Measurements from ENCODE around the gene LYZL1. TPM values are rescaled to one million over a fixed set of nuclear protein-coding genes. Genes with fewer than 3 reads are reported as not detected.

Gene LYZL1
- total RNA-seq, 3 donors from 2014 or later = not detected

DNA sequence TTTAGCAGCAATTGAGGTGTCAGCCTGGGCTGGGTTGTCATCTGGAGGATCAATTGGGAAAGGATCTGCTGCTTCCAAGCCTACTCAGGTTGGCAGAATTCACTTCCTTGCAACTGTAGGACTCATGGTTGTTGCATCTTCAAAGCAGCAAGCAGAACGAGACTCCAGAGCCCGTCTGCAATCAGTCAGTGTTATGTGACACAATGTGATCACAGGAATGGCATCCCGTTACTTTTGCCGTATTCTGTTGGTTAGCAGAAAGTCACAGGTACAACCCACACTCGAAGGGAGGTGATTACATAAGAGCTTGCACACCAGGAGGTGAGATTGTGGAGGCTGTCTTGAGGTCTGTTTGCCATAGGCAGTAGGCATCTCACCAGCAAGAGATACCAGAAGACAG is 15.4 kb upstream of the LYZL1 start:
- H3K4me1 ChIP-seq (ENCODE audit: low read depth) = no peaks in the 10 kb centered on the region
- no peak overlapping the region for H3K4me3 ChIP-seq
- DNase-seq (no peak), ATAC-seq (no peak)
- no peaks in the 10 kb centered on the region for H3K9me3 ChIP-seq
- intact Hi-C loops (cut with DNase I, micrococcal nuclease) = no loop called here
- TF ChIP-seq, protein P1, sequence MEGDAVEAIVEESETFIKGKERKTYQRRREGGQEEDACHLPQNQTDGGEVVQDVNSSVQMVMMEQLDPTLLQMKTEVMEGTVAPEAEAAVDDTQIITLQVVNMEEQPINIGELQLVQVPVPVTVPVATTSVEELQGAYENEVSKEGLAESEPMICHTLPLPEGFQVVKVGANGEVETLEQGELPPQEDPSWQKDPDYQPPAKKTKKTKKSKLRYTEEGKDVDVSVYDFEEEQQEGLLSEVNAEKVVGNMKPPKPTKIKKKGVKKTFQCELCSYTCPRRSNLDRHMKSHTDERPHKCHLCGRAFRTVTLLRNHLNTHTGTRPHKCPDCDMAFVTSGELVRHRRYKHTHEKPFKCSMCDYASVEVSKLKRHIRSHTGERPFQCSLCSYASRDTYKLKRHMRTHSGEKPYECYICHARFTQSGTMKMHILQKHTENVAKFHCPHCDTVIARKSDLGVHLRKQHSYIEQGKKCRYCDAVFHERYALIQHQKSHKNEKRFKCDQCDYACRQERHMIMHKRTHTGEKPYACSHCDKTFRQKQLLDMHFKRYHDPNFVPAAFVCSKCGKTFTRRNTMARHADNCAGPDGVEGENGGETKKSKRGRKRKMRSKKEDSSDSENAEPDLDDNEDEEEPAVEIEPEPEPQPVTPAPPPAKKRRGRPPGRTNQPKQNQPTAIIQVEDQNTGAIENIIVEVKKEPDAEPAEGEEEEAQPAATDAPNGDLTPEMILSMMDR (IDR thresholded peaks at IDR 0.05) = no peak
- H3K36me3 ChIP-seq (ENCODE audit: low read depth) = no peaks in the 10 kb centered on the region

DNA sequence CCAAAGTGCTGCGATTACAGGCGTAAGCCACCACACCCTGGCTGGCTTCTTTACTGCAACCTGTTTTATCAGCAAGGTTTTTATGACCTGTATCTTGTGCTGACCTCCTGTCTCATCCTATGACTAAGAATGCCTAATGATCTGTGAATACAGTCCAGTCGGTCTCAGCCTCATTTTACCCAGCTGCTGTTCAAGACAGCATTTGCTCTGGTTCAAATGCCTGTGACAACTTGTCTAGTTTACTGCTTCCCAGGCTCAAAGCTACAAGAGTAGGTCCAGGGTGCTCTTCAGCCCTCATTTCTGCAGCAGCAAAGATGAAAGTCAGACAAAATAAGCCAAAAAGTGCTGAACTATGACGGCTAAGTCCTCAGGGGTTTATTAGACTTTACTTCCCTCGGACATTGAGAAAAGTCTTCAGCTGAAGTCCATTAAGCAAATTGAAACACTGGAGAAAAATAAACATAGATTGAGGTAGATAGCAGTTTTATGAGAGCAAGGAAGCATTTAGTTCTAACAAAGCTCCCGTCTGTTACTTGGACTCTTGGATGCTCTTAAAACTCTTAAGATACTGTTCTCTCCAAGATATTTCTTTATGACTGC is 12.5 kb upstream of the LYZL1 start:
- Histone ChIP-seq H3K9me3 (no peaks in the 10 kb centered on the region), H3K36me3 (ENCODE audit: low read depth) (no peaks in the 10 kb centered on the region), H3K4me1 (ENCODE audit: low read depth) (no peaks in the 10 kb centered on the region), H3K4me3 (no peak overlapping the region)
- intact Hi-C loops (cut with DNase I, micrococcal nuclease) = no loop called here
- DNase-seq = no peak
- TF ChIP-seq, protein P1 (IDR thresholded peaks at IDR 0.05) = no peak
- no peak for ATAC-seq

GRCh38 chr10:29277296-29277695 is 11.6 kb upstream of the LYZL1 start:
- Histone ChIP-seq H3K36me3 (ENCODE audit: low read depth) (no peaks in the 10 kb centered on the region), H3K4me1 (ENCODE audit: low read depth) (no peaks in the 10 kb centered on the region), H3K4me3 (no peak overlapping the region), H3K9me3 (no peaks in the 10 kb centered on the region)
- ATAC-seq = no peak
- intact Hi-C loops (cut with DNase I, micrococcal nuclease) = no loop called here
- TF ChIP-seq, protein P1 (IDR thresholded peaks at IDR 0.05) = no peak
- DNase-seq = no peak

- H3K4me3 ChIP-seq = no peak overlapping the region
- no peaks in the 10 kb centered on the region for H3K36me3 ChIP-seq (ENCODE audit: low read depth)
- no peaks in the 10 kb centered on the region for H3K9me3 ChIP-seq
- TF ChIP-seq, protein P1 (IDR thresholded peaks at IDR 0.05) = no peak
- no peaks in the 10 kb centered on the region for H3K4me1 ChIP-seq (ENCODE audit: low read depth)
- intact Hi-C loops (cut with DNase I, micrococcal nuclease) = no loop called here
- ATAC-seq (no peak), DNase-seq (no peak)
Measured at GRCh38 chr10:29279779-29280487, 8.9 kb upstream of the LYZL1 start.

DNA sequence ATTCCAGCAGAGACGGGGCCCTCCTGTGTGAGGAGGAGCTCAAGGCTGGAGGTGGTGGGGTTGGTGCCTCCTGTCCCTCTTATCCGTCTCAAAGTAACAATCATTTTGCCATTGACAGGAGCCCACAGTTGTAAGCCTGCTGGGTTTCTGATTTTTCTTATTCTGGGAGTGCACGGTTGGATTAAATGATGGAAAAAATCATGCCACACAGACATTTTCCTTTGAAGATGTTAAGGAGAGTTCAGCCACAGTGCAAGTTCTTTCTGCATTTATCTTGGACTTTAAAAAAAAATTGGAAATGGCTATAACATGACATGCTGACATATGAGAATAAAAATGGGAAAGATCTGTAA is 8.4 kb upstream of the LYZL1 start:
- DNase-seq = no peak
- ATAC-seq = no peak
- Histone ChIP-seq H3K4me1 (ENCODE audit: low read depth) (no peaks in the 10 kb centered on the region), H3K9me3 (no peaks in the 10 kb centered on the region), H3K4me3 (no peak overlapping the region), H3K36me3 (ENCODE audit: low read depth) (no peaks in the 10 kb centered on the region)
- intact Hi-C loops (cut with DNase I, micrococcal nuclease) = no loop called here
- TF ChIP-seq, protein P1 (IDR thresholded peaks at IDR 0.05) = no peak

All from mucosa of descending colon (tissue), 3 donors.